Hematopoietic multipotent progenitor cell treated with erythropoietin and hydrocortisone succinate and interleukin-3 and kit ligand, for 4 days (in vitro differentiated cells): ENCODE data around the gene USP34.
A peak's percentile ranks its signal among the peaks of the same experiment; 100 is the strongest.
"Not testable (repeated sequence)": the region's sequence is repeated elsewhere in the genome, so short reads cannot be mapped to it uniquely, and the experiment has no call there.

Source experiments
- DNase-seq: peaks from one replicate; pipeline ENCODE4 v3.0.0-alpha.2; 2015

USP34 gene

DNA sequence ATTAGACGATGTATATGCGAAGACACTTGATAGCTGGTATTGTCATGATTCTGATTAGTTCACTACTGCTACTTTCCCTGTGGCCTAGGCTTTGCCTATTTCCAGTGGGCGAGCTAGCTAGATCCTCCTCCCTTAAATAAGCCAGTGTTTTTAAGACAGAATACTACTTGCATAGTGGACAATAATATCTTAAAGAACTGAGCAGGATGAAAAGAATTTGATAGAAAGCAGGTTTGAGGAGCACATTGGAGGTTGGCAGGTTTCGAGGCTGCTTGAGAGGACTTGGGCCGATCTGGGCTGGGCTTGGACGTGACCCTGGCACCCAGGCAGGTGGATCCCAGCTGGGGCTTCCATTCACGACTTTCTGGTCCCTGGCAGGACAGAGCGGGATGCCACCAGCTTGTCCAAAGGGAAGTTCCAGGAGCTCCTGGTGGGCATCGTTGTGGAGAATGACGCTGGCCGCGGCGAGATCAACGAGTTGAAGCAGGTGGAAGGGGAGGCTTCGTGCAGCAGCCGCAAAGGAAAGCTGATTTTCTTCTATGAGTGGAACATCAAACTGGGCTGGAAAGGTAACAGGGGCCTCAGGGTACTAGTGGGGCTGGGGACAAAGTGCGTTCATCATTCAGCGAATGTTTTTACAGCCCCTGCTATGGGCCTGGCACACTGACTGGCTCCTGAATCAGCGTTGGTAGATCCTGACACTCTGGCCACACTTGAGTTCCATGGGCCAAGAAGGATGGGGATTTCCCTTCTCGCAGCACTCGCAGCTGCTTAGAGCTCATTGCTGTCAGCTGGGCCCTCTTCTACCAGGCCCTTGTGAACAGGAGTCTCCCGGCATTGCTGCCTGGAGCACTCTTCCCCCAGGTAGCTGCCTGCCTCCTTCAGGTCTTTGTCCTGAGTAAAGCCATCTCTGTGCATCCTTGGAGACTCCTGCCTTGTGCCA is 292.0 kb downstream of the USP34 start:
- DNase-seq: peak; percentile 22

DNA sequence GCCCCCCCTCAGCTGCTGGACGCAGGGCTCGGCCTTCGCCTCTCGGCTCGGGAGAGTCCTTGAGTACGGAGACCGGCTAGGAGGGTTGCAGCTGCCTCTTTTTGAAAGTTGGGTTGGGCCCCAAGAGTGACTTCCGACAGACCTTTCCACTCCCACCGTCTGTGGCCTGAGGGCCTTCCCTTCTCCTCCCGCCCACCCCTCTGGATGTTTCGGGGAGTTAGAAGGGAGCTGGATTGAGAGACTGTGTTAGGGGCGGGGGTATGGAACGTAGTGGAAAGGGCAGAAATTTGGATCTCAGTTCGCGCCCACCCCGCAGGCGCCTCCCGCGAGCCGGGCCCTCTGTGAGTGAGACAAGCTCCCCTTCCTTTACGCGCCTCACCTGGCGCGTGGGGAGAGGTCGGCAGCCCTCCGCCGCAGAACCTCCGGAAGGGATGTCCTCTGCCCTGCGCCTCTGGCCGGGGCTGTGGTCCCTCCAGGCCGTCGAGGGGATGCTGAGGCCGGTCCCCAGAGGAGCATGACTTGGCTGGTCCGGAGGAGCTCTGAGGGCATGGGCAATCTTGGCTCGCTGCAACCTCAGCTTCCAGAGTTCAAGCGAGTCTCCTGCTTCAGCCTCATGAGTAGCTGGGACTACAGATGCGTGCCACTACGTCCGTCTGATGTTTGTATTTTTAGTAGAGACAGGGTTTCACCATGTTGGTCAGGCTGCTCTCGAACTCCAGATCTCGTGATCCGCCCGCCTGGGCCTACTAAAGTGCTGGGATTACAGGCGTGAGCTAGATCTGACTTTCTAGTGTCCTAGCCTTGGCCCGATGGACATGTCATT is 292.9 kb downstream of the USP34 start:
- DNase-seq: peak; percentile 69

DNA sequence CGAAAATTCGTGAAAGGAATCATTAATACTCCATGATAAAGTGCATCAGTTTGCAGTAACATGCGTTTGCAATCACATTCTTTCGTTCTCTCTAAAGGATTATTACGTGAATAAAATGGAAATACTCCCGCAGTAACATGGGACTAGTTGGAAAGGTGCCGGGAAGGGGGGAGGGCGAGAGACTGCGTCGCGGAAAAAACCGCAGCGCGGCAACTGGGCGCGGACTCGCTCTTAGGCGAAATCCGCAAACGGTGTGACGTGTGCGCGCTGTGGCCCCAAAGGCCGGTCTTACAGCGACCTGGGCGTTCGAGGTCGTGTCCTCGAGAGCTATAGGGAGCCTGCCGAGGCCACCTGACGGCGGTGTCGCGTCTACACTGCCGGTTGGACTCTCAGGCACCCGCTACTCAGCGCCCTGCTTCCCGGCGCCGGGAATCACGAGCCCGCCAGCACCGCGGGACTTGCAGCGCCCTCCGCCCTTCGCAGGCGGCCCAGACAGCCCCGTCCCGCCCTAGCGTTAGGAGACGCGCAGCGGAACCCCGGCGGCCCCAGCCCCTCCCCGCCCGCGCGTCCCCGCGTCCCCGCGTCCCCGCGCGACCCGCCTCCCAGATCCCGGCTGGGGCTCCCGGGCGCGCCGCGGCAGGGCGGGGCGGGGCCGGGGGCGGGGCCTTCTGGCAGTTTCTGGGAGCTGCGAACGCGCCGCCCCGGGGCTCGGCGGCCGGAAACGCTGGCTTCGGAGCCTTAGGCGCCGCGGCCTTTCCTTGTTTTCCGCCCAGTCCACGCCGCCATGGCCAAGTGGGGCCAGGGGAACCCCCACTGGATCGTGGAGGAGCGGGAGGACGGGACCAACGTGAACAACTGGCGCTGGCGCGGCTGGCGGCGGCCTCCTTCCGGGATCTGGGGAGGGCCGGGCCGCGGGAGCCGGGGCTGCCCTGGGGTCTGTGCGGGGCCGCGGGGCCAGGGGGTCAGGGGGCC is 293.8 kb downstream of the USP34 start:
- peak; percentile 97 for DNase-seq

DNA sequence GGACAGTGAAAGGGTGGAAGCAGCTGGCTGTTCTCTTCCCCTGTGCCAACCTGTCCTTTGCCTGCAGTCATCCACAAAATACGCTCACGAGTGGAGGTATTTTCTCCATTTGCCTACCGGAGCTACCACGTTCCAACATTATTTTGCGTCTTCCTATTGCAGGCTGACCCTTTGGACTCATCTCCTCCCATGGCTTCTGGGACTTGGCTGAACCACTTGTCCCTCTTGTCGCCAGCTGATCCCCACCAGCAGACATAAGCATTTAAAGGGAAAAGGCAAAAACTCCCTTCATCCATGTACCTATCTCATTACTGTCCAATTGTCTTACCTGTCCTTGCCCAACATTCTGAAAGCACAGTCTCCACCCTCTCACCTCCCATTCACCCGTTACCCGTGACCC is 295.9 kb downstream of the USP34 start:
- no peak for DNase-seq

DNA sequence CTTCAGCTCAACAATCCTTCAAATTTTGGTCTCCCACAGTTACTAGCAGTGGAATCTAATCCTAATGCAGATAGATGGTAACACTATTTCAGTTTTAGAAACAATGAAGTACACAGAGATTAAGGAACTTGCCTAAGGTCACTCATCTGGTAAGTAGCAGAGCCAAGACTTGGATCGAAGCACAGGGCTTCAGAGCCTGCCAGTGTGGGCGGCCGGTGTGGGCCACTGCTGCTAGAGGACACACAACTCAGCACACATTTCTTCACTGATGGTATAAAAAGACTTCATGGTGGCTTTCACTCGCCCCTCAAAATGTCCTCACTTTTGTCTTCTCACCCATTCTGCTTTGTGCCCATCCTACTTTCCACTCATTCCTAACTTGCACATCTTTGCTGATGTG is 297.8 kb downstream of the USP34 start:
- DNase-seq: no peak

DNA sequence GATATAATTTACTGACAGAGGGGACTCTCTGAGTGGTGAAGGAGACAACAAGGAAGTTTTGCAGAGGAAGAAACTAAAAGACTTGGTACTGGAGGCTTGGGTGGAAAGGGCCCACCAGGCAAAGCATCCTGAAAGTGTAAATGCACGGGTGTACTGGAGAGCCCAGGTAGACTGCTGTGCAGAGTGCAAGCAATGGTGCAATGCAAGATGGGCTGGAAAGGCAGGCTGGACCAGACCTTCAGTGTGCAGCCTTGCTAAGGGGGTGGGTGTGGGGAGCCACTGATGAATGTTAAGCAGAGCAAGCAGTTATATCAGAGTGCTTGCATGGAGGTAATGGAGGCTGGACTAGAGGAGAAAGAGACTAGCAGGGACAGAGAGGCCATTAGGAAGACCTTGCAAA is 298.2 kb downstream of the USP34 start:
- DNase-seq: no peak

DNA sequence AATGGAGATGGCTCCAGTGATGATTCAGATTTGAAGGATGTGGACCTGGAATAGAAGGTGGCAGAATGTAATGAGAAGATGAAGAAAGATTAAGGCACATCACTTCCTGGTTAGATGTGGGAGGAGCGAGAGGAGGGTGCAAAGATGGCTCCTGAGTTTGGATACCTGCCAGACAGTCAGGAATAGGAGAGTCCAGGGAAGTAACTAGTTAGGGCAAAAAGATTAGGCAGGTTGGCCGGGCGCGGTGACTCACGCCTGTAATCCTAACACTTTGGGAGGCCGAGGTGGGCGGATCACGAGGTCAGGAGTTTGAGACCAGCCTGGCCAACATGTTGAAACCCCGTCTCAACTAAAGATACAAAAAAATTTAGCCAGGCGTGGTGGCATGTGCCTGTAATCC is 303.3 kb downstream of the USP34 start:
- DNase-seq: no peak

DNA sequence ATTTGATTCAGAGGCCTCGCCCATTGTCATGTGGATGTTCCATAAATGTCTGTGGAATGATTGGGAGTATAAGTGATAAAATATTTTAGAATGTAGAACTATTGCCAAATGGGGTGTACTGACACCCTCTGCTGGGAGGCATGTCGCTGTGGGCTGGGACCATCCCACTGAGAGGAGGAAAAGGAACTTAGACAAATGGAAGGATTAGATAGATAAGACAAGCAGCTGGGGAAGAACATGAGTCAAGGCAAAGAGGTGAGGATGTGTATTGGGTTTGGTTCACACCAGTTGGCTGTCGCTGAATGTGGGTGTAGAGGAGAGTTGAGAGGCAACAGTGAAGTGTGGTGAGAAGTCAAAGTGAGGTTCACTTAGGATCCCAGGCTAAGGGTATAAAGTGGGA is 304.9 kb downstream of the USP34 start:
- DNase-seq: no peak

DNA sequence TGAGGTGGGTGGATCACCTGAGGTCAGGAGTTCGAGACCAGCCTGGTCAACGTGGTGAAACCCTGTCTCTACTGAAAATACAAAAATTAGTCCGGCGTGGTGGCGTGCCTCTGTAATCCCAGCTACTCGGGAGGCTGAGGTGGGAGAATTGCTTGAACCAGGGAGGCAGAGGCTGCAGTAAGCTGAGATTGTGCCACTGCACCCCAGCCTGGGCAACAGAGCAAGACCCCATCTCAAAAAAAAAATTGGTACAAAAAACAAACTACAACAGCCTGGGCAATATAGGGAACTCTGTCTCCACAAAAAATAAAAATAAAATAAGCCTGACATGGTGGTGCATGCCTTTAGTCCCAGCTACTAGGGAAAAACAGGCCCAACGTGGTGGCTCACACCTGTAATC is 305.8 kb downstream of the USP34 start:
- DNase-seq: not testable (repeated sequence)

DNA sequence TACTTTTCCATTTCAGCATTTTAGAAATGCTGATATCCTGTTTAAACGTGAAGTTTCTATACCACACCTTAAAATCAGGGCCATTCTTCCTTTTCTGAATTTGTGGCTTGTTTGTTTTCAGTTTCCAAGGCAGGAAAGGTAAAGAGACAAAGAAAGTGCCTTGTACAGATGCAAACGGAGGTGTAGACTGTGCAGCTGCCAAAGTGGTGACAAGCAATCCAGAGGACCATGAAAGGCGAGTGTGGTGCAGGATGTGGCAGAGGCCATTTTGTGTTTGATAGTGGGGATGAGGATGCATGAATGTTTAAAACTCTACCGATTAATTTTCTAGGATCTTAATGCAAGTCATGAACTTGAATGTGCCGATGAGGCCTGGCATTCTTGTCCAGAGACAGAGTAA is 308.2 kb downstream of the USP34 start:
- DNase-seq: no peak

DNA sequence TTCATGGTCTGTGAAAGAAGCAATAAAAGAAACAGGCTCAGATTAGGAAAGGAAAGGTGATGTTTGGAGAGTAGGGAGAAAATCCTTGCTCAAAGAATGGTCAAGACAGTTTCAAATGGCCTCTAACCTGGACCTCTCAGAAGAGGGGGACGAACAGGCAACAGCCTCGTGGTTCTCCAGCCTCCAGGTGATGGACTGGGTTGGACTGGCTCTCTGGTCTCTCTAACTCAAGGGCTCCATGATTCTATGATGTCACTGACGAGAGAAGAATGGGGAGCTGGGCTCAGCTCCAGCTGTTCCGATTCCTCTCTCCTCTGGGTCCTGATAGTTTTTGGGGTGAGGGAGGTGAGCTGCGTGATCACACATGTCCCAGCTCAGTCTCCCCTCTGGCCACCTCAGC is 309.0 kb downstream of the USP34 start, which contains the start of gene C2orf74:
C2orf74 (plus strand) TSS at position 301 of the 400 bp plus-strand sequence. CDS start 327 bp downstream, outside the sequence.
- no peak for DNase-seq

DNA sequence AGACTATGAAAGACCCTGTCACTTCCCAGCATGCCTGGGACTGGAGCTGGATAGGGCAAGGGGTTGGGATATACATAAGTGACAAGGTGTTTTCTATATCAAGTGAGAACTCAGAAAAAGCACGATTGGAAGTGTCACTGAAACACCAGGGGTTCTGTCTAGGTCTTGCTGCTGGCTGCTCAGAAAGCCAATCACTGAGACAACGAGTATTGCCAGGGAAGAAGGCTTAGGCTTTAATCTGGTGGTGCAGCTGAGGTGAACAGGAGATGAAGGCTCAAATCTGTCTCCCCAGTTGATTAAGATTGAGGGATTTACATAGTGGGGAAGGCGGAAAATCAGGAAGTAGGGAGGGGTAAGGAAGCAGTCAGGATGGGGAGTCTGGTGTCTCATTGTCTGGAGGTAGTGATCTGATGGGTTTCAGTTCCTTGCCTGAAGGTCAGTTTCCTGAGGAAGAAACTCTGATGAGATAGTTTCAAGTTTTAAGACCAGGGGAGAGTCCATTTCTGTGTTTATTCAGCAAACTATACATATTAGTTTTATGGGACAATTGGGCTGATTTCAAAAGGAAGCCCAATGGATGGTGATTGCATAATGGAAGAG is 312.4 kb downstream of the USP34 start:
- no peak for DNase-seq

DNA sequence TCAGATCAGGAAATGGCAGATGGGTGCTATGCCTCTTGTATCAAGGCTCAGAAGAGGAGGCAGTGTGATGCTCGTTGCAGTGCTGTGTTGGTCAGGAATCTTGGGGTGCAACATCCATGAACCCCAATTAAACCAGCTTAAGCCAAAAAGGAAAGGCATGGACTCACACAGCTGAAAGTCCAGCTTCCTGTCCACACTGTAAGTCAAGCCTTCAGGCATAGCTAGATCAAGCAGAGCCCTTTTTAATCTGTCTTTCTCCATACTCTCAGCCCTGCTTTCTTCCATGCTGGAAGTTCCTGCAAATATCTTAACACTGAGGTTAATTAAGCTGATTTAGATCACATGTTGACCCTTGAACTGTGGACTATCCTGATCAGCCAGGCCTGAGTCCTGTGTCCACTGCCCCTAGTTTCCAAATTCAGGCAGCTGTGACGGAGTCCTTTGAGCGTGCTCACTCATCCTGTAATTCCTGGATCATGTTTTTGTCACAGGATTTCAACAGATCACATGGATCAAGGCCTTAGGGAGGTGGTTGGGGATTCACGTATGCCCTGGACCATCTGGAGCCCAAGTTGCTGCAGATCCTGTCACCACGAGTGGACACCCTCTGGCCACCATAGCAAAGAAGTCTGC is 313.4 kb downstream of the USP34 start:
- DNase-seq: no peak

DNA sequence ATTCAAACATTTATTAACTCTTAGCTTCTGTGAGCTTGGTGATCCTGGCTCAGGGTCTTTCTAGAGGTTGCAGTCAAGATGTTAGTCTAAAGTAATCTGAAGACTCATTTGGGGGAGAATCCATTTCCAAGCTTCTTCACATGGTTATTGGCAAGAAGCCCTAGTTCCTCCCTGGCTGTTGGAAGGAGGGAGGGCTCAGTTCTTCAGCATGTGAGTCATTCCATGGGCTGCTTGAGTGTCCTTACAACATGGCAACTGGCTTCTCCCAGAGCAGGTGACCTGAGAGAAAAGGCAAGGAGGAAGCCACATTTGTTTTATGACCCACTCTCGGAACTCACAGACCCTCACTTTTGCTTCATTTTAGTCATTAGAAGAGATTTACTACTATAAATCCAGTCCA is 319.5 kb downstream of the USP34 start:
- DNase-seq: no peak

DNA sequence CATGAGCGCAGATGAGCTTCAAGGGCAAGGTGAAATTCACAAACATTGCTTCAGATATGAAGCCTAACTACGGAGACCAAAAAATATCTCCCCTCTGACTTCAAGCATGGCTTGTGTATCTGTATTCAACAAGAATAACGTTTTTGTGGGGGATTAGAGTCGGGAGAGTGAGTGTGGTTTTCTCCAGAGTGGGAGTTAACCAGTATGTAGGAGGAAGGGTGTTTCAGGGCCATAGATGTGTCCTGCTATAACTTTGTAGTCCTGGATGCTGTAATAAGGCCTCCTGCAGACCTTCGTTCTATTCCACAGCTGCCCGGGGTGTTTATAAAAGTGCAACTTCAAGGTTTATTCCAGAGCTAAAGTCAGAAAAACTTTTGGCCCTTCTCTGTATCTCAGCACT is 321.8 kb downstream of the USP34 start:
- no peak for DNase-seq

DNA sequence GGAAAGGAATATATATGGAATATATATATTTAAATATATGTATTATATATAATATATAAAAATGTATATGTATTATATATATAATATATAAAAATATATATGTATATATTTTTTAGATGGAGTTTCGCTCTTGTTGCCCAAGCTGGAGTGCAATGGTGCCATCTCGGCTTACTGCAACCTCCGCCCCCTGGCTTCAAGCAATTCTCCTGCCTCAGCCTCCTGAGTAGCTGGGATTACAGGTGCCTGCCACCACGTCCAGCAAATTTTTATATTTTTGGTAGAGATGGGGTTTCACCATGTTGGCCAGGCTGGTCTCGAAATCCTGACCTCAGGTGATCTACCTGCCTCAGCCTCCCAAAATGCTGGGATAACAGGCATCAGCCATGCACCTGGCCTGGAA is 322.8 kb downstream of the USP34 start:
- not testable (repeated sequence) for DNase-seq

DNA sequence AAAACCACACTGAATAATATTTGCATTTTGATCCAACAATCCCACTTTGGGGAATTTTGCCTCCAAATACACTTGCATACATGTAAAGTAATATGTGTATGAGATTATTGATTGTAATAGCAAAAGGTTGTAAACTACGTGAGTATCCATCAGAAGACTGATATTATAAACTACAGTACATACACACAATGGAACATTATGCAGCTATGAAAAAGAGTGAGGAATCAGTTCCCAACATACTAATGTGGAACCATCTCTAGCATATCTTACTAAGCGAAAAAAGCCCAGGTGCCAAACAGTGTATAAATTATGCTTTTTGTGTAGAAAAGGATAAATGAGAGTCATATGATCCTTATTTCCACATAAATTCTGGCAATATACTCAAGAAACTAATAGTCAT is 324.9 kb downstream of the USP34 start:
- DNase-seq: no peak

DNA sequence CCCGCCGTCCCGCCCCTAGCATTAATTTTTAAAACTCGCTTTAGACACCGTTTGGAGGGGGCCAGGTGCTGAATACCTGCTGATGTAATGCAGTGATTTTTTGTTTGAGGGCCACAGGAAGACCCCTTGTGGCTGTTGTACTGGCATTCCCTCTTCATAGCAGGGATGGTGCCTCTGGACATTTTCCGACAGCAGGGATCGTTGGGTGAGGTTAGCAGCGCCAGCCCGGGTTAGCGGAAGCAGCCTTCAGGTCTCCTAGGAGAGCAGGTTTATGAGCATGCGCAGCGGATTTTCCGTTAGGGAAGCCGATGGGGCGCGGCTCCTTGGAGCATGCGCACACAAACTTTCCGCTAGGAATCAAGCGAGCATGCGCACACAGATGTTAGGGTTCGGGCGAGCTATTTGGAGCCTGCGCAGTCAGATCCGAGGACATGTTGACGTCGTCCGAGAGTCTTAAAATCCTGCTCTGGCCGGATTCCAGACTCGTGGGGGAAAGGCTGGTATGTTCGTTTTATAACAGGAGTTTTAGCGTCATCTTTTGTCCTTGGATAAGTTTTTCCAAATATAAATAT is 326.1 kb downstream of the USP34 start:
- DNase-seq: peak; percentile 98

DNA sequence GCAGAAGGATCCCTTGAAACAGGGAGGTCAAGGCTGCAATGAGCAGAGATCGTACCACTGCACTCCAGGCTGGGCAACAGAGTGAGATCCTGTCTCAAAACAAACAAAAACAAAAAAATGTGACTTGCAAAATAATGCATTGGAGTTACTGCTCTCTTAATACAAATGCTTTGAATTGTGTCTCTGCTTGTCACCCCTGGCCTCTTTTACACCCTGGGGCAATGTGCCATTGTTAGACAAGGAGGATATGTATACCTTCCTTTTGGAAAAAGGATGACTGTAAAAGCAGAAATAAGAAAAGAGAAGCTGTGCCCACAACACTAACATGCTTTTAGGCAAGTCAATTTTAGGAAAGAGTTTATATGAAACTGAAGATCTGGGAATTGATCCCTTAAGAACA is 329.7 kb downstream of the USP34 start:
- no peak for DNase-seq

DNA sequence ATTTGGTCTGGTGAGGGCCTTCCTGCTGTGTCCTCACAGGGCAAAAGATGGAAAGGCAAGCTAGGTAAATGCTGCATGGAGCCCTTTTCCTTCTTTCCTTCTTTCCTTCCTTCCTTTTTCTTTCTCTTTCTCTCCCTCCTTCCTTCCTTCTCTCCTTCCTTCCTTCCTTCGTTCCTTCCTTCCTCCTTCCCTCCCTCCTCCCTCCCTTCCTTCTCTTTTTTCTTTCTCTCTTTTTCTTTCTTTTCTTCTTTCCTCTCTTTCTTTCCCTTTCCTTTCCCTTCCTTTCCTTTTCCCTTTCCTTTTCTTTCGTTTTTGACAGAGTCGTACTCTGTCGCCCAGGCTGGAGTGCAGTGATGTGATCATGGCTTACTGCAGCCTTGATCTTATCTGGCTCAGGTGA is 332.0 kb downstream of the USP34 start:
- no peak for DNase-seq
